ENCODE data around the gene ARFRP1.
A peak's percentile ranks its signal among the peaks of the same experiment; 100 is the strongest.

The ARFRP1 gene

GRCh38 chr20:63743210-63743970 is 35.6 kb upstream of the ARFRP1 start:
- no peak for DNase-seq

- no peak for DNase-seq
These were observed 34.7 kb upstream of the ARFRP1 start for GRCh38 chr20:63742381-63743024.

- no peak for DNase-seq
These were observed 34.1 kb upstream of the ARFRP1 start for GRCh38 chr20:63741676-63742380.

- DNase-seq: no peak
These were observed 33.5 kb upstream of the ARFRP1 start for GRCh38 chr20:63741354-63741675.

GRCh38 chr20:63740627-63741353 is 33.0 kb upstream of the ARFRP1 start:
- DNase-seq: peak; percentile 33

- no peak for DNase-seq
These were observed 32.4 kb upstream of the ARFRP1 start for GRCh38 chr20:63740070-63740626.

GRCh38 chr20:63739130-63740069 is 31.6 kb upstream of the ARFRP1 start, which contains the start of gene SLC2A4RG:
TSS of gene SLC2A4RG (plus strand) at chr20:63739776. CDS start at chr20:63739913, 137 bp downstream.
- peak; percentile 71 for DNase-seq

- DNase-seq: no peak
These were observed 30.9 kb upstream of the ARFRP1 start for GRCh38 chr20:63738687-63739129.

GRCh38 chr20:63737945-63738686 is 30.3 kb upstream of the ARFRP1 start:
- DNase-seq: no peak

- no peak for DNase-seq
These were observed 29.8 kb upstream of the ARFRP1 start for GRCh38 chr20:63737695-63737944.

- DNase-seq: no peak
These were observed 29.3 kb upstream of the ARFRP1 start for GRCh38 chr20:63736893-63737694.

GRCh38 chr20:63735859-63736718 is 28.3 kb upstream of the ARFRP1 start, which contains the start of gene LIME1:
TSS of gene LIME1 (plus strand) at chr20:63736664. CDS start at chr20:63737550, 886 bp downstream.
- DNase-seq: no peak

- DNase-seq: no peak
These were observed 27.4 kb upstream of the ARFRP1 start for GRCh38 chr20:63734946-63735858.

- no peak for DNase-seq
These were observed 26.6 kb upstream of the ARFRP1 start for GRCh38 chr20:63734111-63734945.

- DNase-seq: no peak
These were observed 25.9 kb upstream of the ARFRP1 start for GRCh38 chr20:63733579-63734081.

- no peak for DNase-seq
These were observed 25.3 kb upstream of the ARFRP1 start for GRCh38 chr20:63733117-63733516.
